GM18858 (cell line): ENCODE results near the gene PPP1R8.
"Not testable (repeated sequence)": the region's sequence is repeated elsewhere in the genome, so short reads cannot be mapped to it uniquely, and the experiment has no call there.

Source experiments
- ATAC-seq: cut with Tn5 transposase; IDR thresholded peaks from one replicate; pipeline ENCODE4 v1.9.1; 2021; ENCODE audit not compliant: unreplicated experiment

The PPP1R8 gene

GRCh38 chr1:27831568-27832410, 1.2 kb downstream of the PPP1R8 start:
- no peak for ATAC-seq

- ATAC-seq: no peak
Observed at GRCh38 chr1:27832762-27833161, 2.2 kb downstream of the PPP1R8 start.

DNA sequence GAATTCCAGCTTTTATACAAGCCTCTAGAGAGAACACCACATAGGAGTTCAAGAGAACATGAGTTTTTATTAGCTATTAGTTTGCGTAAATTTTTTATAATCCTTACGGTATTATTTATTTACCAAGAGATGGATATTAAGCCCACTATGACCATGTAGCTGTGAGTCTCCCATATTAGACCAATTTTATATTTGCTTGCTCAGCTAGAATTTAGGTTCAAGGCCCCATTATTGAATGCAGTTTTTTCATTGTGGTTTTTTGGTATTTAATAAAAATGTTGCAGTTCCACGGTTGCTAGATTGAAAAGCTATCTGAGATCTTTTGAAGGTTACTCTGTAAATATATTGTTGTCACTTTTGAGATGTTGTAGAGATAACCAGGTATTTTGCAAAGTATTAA, 2.9 kb downstream of the PPP1R8 start:
- ATAC-seq: no peak

DNA sequence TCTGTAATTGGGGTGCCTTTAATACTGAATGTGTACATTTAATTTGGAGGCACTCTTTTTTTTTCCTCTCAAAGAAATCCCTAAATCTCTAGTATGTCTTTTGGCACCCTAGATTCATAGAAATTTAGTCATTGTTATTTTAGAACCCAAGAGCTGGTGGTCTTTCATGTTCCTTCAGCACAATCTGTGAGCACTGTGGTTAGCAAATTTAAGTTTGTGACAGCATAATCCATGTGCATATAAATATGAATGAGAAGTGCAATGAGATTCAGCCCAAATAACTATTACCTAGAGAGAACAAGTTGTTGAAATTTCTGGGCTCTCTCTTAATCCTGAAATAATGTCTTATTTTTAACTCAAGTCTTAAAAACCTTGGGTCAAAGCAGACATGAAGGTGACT, 4.5 kb downstream of the PPP1R8 start:
- ATAC-seq: no peak

DNA sequence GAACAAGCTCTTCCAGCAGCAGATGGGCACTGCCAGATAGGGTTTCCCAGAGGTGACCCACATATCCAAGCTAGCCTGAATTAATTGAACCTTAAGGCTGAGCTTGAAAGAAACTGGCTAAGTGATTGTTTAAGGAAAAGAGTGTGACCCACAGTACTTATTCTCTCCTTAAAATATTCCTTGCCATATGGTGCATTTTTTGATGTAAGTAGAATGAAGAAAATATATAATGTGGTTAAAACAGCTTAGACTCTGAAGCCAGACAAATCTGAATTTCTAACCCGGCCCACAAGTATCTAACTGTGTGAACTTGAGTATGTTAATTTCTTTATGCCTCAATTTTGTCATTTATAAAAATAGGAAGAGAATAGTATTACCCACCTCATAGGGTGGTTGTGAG, 4.9 kb downstream of the PPP1R8 start:
- no peak for ATAC-seq

DNA sequence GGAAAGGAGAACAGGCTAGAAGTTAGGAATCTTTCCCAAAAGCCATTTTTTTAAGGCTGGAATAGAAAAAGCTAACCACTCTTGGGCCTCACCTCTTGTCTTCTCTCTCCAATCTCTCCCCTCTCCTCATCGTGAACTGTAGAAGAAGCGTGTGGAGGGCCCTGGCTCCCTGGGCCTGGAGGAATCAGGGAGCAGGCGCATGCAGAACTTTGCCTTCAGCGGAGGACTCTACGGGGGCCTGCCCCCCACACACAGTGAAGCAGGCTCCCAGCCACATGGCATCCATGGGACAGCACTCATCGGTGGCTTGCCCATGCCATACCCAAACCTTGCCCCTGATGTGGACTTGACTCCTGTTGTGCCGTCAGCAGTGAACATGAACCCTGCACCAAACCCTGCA, 19.4 kb downstream of the PPP1R8 start:
- ATAC-seq: no peak

DNA sequence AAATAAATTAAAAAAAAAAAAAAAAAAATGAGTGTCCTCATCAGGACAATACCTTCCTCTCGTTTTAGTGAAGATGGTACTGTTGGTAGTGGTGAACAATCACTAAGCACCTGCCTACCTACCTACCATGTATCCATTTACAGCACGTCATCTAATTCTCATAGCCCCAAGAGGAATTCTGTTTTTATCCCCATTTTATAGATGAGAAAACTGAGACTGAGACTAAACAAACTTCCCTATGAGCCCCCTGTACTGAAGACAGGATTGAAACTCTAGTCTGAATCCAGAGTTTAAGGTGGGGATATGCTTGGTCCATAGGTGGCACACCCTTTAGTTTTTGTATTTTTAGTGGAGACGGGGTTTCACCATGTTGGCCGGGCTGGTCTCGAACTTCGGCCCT, 24.5 kb downstream of the PPP1R8 start:
- no peak for ATAC-seq

GRCh38 chr1:27856561-27857343, 26.2 kb downstream of the PPP1R8 start:
- no peak for ATAC-seq

- ATAC-seq: not testable (repeated sequence)
Observed at GRCh38 chr1:27857552-27857951, 27.0 kb downstream of the PPP1R8 start.

- no peak for ATAC-seq
Observed at GRCh38 chr1:27858072-27858948, 27.7 kb downstream of the PPP1R8 start.

- no peak for ATAC-seq
Observed at GRCh38 chr1:27858949-27859576, 28.5 kb downstream of the PPP1R8 start.

DNA sequence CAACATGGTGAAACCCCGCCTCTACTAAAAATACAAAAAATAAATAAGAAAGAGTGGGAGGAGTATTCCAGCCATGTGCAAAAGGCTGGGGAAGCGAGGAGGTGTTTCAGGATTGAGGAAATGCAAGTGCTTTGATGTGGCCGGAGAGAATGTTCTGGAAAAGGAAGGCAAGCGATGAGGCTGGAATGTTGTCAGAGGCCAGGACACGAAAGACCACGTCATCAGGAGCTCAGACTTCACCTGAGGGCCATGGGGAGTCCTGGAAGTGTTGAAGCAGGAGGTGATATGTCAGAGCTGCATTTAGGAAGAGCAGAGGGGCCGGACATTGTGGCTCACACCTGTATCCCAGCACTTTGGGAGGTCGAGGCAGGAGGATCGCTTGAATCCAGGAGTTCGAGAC, 30.9 kb downstream of the PPP1R8 start:
- no peak for ATAC-seq

- no peak for ATAC-seq
Observed at GRCh38 chr1:27862004-27862403, 31.4 kb downstream of the PPP1R8 start.

DNA sequence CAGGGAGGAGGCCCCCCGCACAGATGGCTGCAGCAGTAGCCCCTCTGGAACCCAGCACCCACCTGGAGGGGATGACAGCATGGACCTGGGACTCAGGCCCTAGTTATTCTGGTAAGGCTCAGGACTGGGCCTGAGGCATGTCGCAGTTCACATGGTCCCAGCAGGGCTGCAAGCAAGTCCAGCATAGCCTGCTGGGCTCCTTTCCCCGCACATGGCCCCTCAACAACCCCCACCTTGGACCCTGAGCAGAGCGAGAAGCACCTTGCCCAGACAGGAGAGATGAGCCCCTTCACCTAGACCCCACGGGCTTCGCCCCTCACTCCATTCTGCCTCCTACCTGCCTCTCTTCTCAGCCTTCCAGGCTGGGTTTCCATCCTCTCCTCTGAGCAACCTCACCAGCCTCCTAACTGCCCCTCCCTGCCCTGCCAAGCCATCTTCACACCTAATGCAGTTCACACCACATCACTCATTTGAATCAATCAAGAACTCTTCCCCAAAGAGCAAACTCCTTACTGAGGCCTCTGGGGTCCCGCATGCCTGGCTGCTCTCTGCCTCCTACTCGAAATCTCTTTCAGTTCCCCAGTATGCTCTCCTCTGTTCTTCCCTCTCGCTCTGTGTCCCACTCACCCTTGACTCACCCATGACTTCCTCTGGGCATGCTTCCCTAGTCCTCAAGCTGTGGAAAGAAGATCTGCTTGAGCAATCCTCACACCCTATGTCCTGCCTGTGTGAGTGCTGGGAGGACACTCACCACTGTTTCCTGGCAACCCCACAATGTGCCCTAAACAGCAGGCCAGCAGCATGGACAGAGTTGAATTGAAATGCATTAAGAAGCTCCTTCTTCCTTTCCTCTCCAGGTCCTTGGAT, 32.3 kb downstream of the PPP1R8 start:
- ATAC-seq: no peak

- no peak for ATAC-seq
Observed at GRCh38 chr1:27863538-27863915, 32.9 kb downstream of the PPP1R8 start.

GRCh38 chr1:27864264-27864895, 33.8 kb downstream of the PPP1R8 start:
- ATAC-seq: no peak

GRCh38 chr1:27865821-27866220, 35.2 kb downstream of the PPP1R8 start:
- ATAC-seq: no peak

- no peak for ATAC-seq
Observed at GRCh38 chr1:27868556-27868931, 38.0 kb downstream of the PPP1R8 start.

- ATAC-seq: no peak
Observed at GRCh38 chr1:27868932-27869718, 38.5 kb downstream of the PPP1R8 start.
